NCI-H2227 (cell line): ENCODE data around the gene CD44.
A peak's percentile ranks its signal among the peaks of the same experiment; 100 is the strongest.

Experiments used
- DNase-seq: peaks from one replicate; lab custom pipeline; 2025; ENCODE audit not compliant: unreplicated experiment; lab: John Stamatoyannopoulos, UW

CD44 gene

DNA sequence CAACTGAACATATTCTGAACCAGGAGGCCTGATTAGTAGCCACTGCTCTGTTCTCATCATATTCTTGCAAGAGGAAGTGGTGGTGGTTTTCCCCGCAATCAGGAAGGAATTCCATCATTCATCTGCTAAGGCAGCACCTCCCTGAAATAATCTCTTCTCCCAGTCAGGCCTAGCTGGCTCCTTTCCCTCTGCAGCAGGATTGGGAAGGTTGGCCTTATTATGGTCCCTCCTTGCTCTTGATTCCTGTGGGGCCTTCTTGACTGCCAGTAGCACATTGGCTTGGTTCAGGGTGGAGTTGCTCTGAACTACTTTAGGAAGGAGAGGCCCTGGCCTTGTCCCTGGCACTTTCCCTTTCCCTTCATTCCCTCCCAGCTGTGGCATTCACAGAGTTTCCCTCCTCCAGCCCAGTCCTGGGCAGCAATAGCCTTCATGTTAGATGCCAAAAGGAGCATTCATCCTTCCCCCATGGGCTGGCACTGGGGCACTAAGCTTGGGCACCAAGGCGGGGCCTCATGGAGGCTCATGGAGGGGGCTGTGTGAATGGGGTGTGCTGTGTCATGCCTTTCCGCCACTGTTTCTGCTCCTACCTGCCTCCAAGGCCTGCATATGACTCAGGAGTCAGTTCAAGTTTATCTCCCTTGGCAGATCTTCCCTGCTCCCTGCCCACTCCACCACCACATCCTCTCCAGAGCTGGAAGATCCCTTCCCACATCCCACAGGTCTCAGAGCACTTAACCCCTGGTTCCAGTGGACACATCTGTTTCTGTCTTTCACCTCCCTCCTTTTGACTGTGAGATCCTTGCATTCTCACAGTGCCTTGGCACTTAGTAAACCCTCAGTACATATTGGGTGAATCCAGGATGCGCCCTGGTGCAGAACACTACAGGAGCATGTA lies 27.6 kb upstream of the CD44 start:
- DNase-seq, result no peak

GRCh38 chr11:35112056-35112845 lies 26.7 kb upstream of the CD44 start:
- DNase-seq, result peak; percentile 48

DNA sequence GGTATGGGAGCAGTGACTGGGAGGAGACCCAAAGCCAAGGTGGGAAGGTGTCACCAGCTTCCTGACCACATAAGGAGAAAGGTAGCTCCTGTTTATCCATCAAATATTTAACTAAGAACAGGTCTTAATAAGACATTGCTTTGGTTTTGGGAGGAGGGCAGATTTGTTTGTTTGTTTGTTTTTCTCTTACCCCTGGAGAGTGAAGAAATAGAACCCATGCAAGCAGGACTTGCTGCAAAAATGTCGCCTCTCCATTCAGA lies 26.2 kb upstream of the CD44 start:
- DNase-seq, result no peak

DNA sequence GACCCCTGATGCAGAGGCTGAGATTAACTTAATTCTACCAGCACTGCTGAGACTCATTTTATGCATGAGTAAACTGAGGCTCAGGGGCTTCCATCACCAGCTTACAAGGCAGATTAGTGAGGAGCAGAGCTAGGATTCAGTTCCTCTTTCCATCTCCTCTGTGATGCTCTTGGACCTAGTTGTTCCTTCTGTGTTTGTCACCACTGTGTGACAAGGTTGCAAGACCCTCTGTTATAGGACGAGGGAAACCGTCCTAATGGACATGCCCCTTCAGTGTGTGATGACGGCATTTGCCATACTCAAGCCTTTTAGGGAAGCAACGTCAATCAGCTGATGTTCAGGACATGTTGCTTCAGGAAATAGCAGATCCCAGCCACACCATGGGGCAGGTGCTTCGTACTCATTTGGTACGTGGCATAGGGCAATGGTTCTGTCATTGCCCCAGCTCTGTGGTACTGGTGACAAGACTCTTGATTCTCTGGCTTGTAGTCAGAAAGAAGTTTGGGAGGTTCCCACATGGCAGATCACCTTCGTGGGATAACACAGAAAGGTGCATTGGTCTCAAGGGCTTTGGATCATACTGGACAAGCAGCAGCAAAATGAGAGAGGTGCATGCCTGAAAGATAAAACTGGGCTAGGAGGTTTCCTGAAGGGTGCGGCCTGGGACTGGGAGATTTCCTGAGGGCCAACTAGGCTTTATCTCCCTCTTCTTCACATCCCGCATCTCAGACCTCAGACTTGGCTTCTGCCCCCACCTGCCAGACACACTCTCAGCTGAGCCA lies 23.9 kb upstream of the CD44 start:
- DNase-seq, result no peak

DNA sequence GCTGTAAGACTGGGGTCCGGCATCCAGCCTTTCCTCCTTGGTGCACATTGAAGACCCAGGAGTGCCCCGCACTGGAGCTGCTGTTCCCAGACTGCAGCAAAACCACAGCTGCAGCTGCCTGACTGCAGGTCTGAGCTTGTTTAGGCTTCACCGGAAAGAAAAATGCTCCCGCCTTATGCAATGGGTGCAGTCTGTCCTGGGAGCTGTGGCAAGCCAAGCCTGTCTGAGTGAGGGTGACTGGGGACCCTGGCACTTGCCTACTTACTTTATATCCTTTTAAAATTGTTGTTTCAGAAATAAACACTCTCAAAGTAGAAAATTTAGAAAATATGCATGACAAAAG lies 23.3 kb upstream of the CD44 start:
- DNase-seq, result no peak

DNA sequence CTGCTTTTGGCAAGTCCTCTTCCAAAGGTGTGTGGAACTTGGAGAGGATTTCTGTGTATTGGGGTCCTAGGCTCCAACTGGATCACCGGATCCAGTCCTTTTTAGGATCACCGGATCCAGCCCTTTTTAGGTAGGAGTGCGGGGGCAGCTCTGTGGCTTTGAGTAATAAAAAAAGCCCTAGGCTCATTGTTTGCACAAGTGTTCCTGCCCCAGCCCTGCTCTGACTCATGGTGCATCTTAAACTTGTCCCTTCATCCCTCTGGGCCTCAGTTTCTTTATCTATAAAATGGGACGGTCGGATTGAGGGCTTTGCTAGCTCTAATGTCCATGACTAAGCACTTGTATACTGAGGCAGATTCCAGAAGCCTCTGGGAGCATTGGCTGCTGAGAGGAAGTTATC lies 22.7 kb upstream of the CD44 start:
- no peak for DNase-seq

GRCh38 chr11:35116762-35117640 lies 22.0 kb upstream of the CD44 start:
- no peak for DNase-seq

DNA sequence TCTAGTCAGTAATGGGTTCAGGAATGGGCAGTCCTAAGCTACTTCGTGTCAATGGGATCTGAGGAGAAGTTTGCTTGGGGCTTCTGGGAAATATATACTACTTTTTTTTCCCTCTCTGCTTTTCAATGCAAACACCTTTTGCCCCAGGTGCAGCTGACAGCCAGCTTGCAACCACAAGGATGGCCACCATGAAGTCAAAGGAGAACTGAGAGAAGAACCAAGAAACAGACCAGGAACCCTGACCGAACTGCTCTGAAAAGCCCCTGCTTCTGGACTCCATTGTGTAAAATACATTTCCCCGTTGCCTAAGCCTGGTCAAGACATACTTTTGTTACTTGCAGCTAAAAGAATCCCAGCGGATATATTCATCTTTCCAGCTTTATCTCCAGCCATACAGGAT lies 20.1 kb upstream of the CD44 start:
- no peak for DNase-seq

- DNase-seq, result no peak
Measured at GRCh38 chr11:35121326-35121865, 17.6 kb upstream of the CD44 start.

DNA sequence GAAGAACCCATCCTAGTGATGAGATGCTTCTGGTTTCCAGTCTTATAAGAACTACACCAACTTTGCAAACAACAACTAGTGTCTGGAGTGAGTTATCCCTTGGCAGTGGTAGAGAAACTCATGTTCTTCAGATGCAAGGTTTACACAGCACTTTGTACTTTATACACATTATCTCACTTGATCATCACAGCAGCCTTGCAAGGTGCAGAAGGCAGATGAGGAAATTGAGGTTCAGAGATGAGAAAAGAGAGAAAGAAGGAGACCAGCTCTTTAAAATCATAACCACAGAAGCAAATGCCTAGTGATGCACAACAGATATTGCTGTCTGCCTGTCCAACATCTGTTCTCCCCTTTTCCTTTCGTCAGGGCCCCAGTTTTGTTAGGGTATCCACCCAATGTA lies 16.7 kb upstream of the CD44 start:
- DNase-seq, result no peak

- DNase-seq, result no peak
Measured at GRCh38 chr11:35126000-35126878, 12.7 kb upstream of the CD44 start.

GRCh38 chr11:35126879-35127581 lies 11.9 kb upstream of the CD44 start:
- DNase-seq, result no peak

GRCh38 chr11:35127619-35128018 lies 11.4 kb upstream of the CD44 start:
- no peak for DNase-seq

- no peak for DNase-seq
Measured at GRCh38 chr11:35131094-35131493, 7.9 kb upstream of the CD44 start.

- DNase-seq, result no peak
Measured at GRCh38 chr11:35131886-35132285, 7.1 kb upstream of the CD44 start.

GRCh38 chr11:35133656-35134055 lies 5.3 kb upstream of the CD44 start:
- DNase-seq, result no peak

GRCh38 chr11:35134403-35135148 lies 4.4 kb upstream of the CD44 start:
- no peak for DNase-seq

DNA sequence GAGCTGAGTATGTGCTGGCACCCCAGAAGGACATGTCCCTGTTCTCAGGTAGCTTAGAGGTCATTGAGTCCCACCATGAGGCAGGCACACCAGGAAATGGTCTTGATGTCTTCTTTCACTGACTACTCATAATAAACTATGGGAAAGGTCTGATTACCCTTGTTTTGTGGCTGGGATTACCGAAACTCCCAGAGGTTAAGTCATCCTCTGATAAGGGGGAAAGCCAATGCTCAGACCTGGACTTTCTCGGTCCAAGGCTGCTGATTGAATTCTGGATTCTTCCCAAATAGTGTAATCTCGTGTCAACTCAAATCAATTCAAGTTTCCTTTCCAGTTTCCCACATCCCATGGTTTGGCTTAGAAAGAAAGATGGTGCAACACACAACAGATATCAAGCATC lies 3.7 kb upstream of the CD44 start:
- DNase-seq, result no peak
